Small intestine (tissue), 7 donors: Measurements from ENCODE around the gene IFT81. TPM values are rescaled to one million over a fixed set of nuclear protein-coding genes. Genes with fewer than 3 reads are reported as not detected.

Experiments used
- DNase-seq, 2 donors: peaks; one replicate each; pipeline versions ENCODE4 v3.0.0 to v3.0.0-alpha.2; 2013
- FAIRE-seq: peaks from 2 replicates; lab custom pipeline; 2012; peaks lifted over from hg19 to GRCh38; lab: Jason Lieb, UNC
- H3K27ac ChIP-seq, 3 donors: one replicate each; pipeline ENCODE4 v1.5.1; 2013; ENCODE audit warnings: low read length in 2 of 3, mild to moderate bottlenecking in 2 of 3, control low read depth in 1 of 3, inconsistent platforms in 1 of 3, low read depth in 1 of 3, moderate library complexity in 1 of 3
- H3K27me3 ChIP-seq, 3 donors: one replicate each; pipeline ENCODE4 v1.6.1; 2013; ENCODE audit warnings: low read length in 3 of 3, inconsistent platforms in 1 of 3; ENCODE audit not compliant: control insufficient read depth in 3 of 3, insufficient read depth in 3 of 3
- H3K36me3 ChIP-seq, 3 donors: one replicate each; pipeline ENCODE4 v1.6.1; 2013; ENCODE audit warnings: low read length in 3 of 3, inconsistent platforms in 1 of 3, low read depth in 1 of 3, mild to moderate bottlenecking in 1 of 3, moderate library complexity in 1 of 3; ENCODE audit not compliant: control insufficient read depth in 3 of 3, insufficient read depth in 2 of 3
- H3K4me1 ChIP-seq, 3 donors: one replicate each; pipeline ENCODE4 v1.6.1; 2013; ENCODE audit warnings: low read length in 2 of 3, inconsistent platforms in 1 of 3, low read depth in 1 of 3, mild to moderate bottlenecking in 1 of 3, moderate library complexity in 1 of 3; ENCODE audit not compliant: control insufficient read depth in 3 of 3, insufficient read depth in 2 of 3
- H3K4me3 ChIP-seq, 3 donors: one replicate each; pipeline ENCODE4 v1.5.1; 2013; ENCODE audit warnings: low read length in 3 of 3, control low read depth in 1 of 3, inconsistent platforms in 1 of 3, low read depth in 1 of 3, mild to moderate bottlenecking in 1 of 3, moderate library complexity in 1 of 3
- H3K9me3 ChIP-seq, 2 donors: one replicate each; pipeline ENCODE4 v1.6.1; 2013; ENCODE audit warnings: low read depth in 1 of 2, low read length in 1 of 2; ENCODE audit not compliant: control insufficient read depth in 2 of 2, insufficient read depth in 1 of 2
- WGBS, 3 donors: extraction: QIAGEN DNeasy Blood & Tissue Kit; methylation state at CpG; one replicate each; pipeline ENCODE4 v1.1.7; 2013; 5-methylcytosine and 5-hydroxymethylcytosine counted together
- polyA plus RNA-seq, 4 donors: library from polyadenylated mRNA; stranded (reverse) in 3 of 4; unstranded in 1 of 4; fragments of 200-250 nt in 3 of 4; fragments of 120-200 nt in 1 of 4; gene quantifications; one replicate each; pipeline versions ENCODE4 v1.2.1 to v1.2.3, GENCODE V29; 2013
- donor health status: healthy with polysubstance abuse.
- donor health status: control.
- donor health status: control.
- donor health status: Bipolar disorder and iron deficiency.
- donor health status: healthy.

The IFT81 gene
- polyA plus RNA-seq, 4 donors: 0.54 to 10.2 (median 2.6) TPM

DNA sequence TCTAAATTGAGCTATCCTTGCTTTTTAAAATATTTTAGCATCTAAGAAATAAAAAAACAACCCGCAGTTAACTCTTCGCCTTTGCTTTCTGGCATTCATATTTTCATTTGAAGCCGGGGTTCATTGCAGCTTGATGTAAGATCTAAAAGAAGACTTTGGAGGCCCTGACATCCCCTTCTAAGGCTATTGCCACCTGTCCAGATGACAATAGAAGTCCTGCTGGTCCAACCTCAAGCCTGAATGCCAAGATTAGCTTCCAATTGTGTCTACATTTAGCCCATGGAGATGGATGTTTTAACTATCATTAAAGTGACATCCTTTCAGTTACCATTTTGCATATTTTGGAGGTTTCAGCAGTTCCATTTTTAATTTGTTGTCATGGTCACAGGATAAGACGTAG, 105.3 kb downstream of the IFT81 start:
- WGBS, 3 donors: 91 to 93% (median 92%) methylated on average over 4 of the region's 4 CpGs

DNA sequence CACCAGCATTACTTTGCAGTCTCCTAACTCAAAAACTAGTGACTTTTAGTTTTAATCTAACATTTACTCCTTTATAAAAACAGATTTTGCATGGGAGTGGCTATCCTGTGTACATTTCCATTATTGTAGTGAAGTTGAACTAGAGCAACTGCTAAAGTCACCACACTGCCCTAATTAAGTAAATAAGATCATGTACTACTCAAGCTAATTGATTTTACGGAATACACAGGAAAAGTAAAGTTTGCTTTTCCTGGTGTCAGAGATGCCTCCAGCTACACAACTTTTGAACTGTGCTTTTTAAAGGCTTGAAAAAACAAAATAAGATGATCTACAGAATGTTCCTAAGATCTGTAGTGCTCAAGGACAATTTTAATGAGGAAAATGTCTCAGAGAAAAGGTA, 106.5 kb downstream of the IFT81 start:
- H3K27ac ChIP-seq: no peak overlapping the region
- DNase-seq (no peak), FAIRE-seq (no peak)
- peaks cover 0 to 13% (median 2%) of the 10 kb centered on the region in 3 donors for H3K4me1 ChIP-seq
- H3K27me3 ChIP-seq: no peaks in the 10 kb centered on the region
- H3K36me3 ChIP-seq: no peaks in the 10 kb centered on the region
- 87 to 90% (median 87%) methylated on average over 1 of the region's 1 CpG for WGBS, 3 donors
- H3K9me3 ChIP-seq: no peaks in the 10 kb centered on the region
- H3K4me3 ChIP-seq: no peak overlapping the region

More for the DNA sequence above, 105.3 kb downstream of the IFT81 start:
- Histone ChIP-seq H3K27me3 (no peaks in the 10 kb centered on the region), H3K36me3 (no peaks in the 10 kb centered on the region), H3K4me3 (no peak overlapping the region), H3K27ac (no peak overlapping the region), H3K4me1 (peaks cover 0 to 14% (median 2%) of the 10 kb centered on the region in 3 donors), H3K9me3 (no peaks in the 10 kb centered on the region)
- FAIRE-seq: no peak
- DNase-seq: no peak

DNA sequence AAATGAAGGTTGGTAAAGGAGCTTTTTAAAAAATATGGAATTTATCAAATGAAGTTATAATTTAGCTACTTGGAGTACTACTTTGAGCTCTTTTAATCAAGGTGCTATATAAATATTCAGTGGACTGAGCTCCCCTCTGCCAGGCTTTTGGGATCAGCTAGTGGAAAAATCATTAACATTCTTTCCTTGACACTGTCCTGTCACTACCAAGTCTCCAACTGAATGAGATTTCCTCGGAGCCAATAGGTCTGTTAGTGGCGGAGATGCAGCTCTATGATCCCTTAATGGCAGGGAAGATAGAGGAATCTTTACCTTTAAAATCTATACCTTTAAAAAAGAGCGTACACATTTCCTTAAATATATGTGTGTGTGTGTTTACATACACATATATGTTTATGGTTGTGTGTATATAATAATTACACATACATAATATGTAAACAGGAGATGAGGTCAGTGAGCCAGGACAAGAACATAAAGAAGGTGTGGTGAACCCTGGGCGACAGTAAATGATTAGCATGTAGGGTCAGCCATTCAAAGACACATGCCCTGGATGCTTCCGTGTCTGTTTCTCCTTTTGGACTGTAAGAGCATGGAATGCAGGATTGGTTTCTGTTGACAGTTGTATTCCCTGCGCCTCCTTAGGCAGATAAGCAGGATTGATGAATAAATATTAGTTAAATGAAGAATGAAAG, 109.2 kb downstream of the IFT81 start:
- Histone ChIP-seq H3K36me3 (no peaks in the 10 kb centered on the region), H3K9me3 (no peaks in the 10 kb centered on the region), H3K27me3 (no peaks in the 10 kb centered on the region), H3K4me1 (peaks cover 0 to 13% (median 2%) of the 10 kb centered on the region in 3 donors), H3K4me3 (no peak overlapping the region), H3K27ac (peak overlapping the region in 1 of 3 donors; percentile 65)
- 68 to 73% (median 70%) methylated on average over 6 of the region's 6 CpGs for WGBS, 3 donors
- FAIRE-seq (no peak), DNase-seq (peak; percentile 52 to 65)

DNA sequence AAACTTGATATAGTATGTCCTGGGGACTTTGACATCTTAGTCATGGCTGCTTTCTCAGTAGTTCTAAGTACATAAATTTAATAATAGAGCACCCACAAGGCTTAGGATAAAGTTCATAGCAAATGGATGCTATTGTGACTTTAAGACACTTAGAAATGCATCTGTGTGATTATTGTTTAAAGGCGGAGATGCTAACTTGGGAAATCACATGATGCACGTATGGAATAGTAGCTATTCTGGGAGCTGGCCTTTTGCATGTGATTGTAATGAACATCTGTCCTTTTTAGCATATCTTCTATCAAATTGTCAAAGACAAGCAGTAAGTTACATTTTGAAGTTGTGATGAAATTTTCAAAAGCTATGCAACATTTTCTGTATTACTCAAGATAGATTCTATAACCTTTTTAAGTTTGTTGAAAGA, 110.2 kb downstream of the IFT81 start:
- H3K27me3 ChIP-seq: no peaks in the 10 kb centered on the region
- DNase-seq (peak; percentile 49 to 64), FAIRE-seq (peak; percentile 76)
- no peaks in the 10 kb centered on the region for H3K9me3 ChIP-seq
- no peaks in the 10 kb centered on the region for H3K36me3 ChIP-seq
- WGBS, 3 donors: 24 to 36% (median 25%) methylated on average over 2 of the region's 2 CpGs
- no peak overlapping the region for H3K4me3 ChIP-seq
- H3K27ac ChIP-seq: peak overlapping the region in 2 of 3 donors; percentile 11 to 65
- H3K4me1 ChIP-seq: peaks cover 0 to 13% (median 2%) of the 10 kb centered on the region in 3 donors

DNA sequence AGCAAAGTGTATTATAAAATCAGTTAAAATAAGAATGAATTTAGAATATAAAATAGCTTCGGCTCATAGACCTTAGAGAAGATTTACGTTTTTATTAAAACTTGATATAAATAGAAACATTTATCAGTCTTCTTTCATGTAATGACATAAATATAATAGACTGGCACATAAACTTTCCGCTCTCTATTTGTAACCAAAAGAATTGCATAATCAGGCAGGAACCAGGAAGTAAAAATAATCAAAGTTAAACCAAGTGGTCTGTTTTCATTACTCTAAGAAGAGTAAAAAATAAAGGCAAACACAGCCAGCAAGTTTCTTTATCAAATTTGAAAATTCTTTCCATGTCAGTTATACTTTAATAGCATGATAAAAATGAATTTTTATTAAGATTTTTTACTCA, 110.6 kb downstream of the IFT81 start:
- DNase-seq: peak; percentile 31 to 35
- 13 to 21% (median 18%) methylated on average over 3 of the region's 3 CpGs for WGBS, 3 donors
- peak overlapping the region in 1 of 3 donors; percentile 65 for H3K27ac ChIP-seq
- H3K9me3 ChIP-seq: no peaks in the 10 kb centered on the region
- H3K27me3 ChIP-seq: no peaks in the 10 kb centered on the region
- no peak for FAIRE-seq
- peaks cover 0 to 13% (median 2%) of the 10 kb centered on the region in 3 donors for H3K4me1 ChIP-seq
- no peaks in the 10 kb centered on the region for H3K36me3 ChIP-seq
- H3K4me3 ChIP-seq: no peak overlapping the region

DNA sequence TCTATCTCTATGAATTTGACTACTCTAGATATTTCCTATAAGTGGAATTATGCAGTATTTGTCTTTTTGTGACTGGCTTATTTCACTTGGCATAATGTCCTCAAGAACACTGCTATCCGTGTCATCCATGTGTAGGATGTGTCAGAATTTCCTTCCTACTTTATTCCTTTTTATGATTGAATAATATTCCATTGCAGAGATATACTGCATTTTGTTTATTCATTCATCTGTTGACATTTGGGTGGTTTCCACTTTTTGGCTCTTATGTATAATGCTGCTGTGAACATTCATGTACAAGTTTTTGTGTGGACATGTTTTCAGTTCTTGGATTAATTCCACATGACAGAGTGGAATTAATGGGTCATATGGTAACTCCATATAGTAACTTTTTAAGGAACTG, 111.2 kb downstream of the IFT81 start:
- FAIRE-seq (no peak), DNase-seq (no peak)
- Histone ChIP-seq H3K27ac (peak overlapping the region in 1 of 3 donors; percentile 4), H3K9me3 (no peaks in the 10 kb centered on the region), H3K36me3 (no peaks in the 10 kb centered on the region), H3K4me1 (peaks cover 0 to 13% (median 2%) of the 10 kb centered on the region in 3 donors), H3K4me3 (no peak overlapping the region), H3K27me3 (no peaks in the 10 kb centered on the region)
- 85 to 93% (median 92%) methylated on average over 1 of the region's 1 CpG for WGBS, 3 donors

DNA sequence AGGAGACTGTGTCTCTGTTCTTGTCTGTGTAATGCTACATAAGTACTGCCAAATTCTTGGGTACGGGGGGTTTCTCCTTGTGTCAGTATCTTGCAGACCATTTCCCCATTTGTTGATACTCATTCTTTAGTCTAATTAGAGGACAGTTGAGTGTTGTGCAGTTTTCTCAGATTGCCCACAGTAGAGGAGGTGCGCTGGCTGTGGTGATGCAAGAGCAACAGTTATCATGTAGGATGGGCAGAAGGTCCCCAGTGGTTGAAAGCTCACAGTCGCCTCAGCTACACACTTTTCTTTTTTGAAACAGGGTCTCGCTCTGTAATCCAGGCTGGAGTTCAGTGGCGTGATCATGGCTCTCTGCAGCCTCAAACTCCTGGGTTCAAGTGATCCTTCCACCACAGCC, 119.1 kb downstream of the IFT81 start:
- no peak overlapping the region for H3K4me3 ChIP-seq
- DNase-seq (no peak), FAIRE-seq (no peak)
- WGBS, 3 donors: 94 to 95% (median 95%) methylated on average over 5 of the region's 5 CpGs
- H3K27me3 ChIP-seq: no peaks in the 10 kb centered on the region
- peaks cover 4 to 33% (median 7%) of the 10 kb centered on the region in 3 donors for H3K4me1 ChIP-seq
- peaks cover 0 to 7% of the 10 kb centered on the region in 2 donors for H3K9me3 ChIP-seq
- no peaks in the 10 kb centered on the region for H3K36me3 ChIP-seq
- no peak overlapping the region for H3K27ac ChIP-seq

DNA sequence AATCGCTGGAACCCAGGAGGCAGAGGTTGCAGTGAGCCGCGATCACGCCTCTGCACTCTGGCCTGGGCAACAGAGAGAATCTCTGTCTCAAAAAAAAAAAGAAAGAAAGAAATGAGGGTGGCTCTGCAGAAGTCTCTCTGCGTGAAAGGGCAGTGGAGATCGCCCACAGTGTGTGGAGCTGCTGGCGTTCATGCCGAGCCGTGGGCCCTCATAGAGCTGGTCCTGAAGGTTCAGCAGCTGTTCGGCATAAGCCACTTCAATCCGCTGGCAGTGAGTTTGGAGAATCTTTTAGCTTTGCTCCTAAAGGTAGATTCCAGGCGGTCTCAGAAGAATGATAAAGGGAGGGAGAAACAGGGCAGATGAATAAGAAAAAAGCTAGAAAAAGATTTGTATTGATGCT, 120.2 kb downstream of the IFT81 start:
- Histone ChIP-seq H3K36me3 (no peaks in the 10 kb centered on the region), H3K4me3 (no peak overlapping the region), H3K4me1 (peaks cover 11 to 44% (median 17%) of the 10 kb centered on the region in 3 donors), H3K27me3 (no peaks in the 10 kb centered on the region), H3K9me3 (peaks cover 0 to 7% of the 10 kb centered on the region in 2 donors), H3K27ac (no peak overlapping the region)
- FAIRE-seq (no peak), DNase-seq (no peak)
- 92 to 96% (median 96%) methylated on average over 12 of the region's 12 CpGs for WGBS, 3 donors
